GM23338 (cell line): ENCODE data around the gene CDK5RAP2. TPM values are rescaled to one million over a fixed set of nuclear protein-coding genes. Genes with fewer than 3 reads are reported as not detected.

ENCODE experiments used
- ATAC-seq: fragments of 200-7000 bp; cut with Tn5 transposase; 3 replicates; pipeline ENCODE4 v1.9.1; 2020
- DNase-seq: peaks from one replicate; pipeline ENCODE4 v3.0.0-alpha.2; 2015; ENCODE audit warnings: low spot score
- H2AFZ ChIP-seq: fragments of 200-600 bp; sonication (generic); 2 replicates; pipeline ENCODE4 v1.8.0; 2016; ENCODE audit warnings: antibody characterized with exemption, mild to moderate bottlenecking, moderate library complexity
- H3F3A ChIP-seq: fragments of 200-600 bp; sonication (generic); replicated peaks from 2 replicates; pipeline ENCODE4 v1.8.0; 2017; ENCODE audit warnings: antibody characterized with exemption, mixed run types, low read depth
- H3K27ac ChIP-seq: fragments of 200-600 bp; sonication (generic); 2 replicates; pipeline ENCODE4 v1.6.1; 2016; ENCODE audit warnings: low read depth
- H3K27me3 ChIP-seq: fragments of 200-600 bp; sonication (generic); 2 replicates; pipeline ENCODE4 v1.8.0; 2016; ENCODE audit warnings: mild to moderate bottlenecking, mixed run types, moderate library complexity; ENCODE audit not compliant: insufficient read depth
- H3K36me3 ChIP-seq: fragments of 200-600 bp; sonication (generic); 2 replicates; pipeline ENCODE4 v1.8.0; 2016; ENCODE audit warnings: mild to moderate bottlenecking; ENCODE audit not compliant: insufficient read depth
- H3K4me1 ChIP-seq: fragments of 200-600 bp; sonication (generic); 2 replicates; pipeline ENCODE4 v1.8.0; 2016; ENCODE audit warnings: mild to moderate bottlenecking, moderate library complexity; ENCODE audit not compliant: insufficient read depth
- H3K4me2 ChIP-seq: fragments of 200-600 bp; sonication (generic); 2 replicates; pipeline ENCODE4 v1.7.1; 2017; ENCODE audit warnings: mixed run types
- H3K4me3 ChIP-seq: fragments of 200-600 bp; sonication (generic); 2 replicates; pipeline ENCODE4 v1.6.1; 2016; ENCODE audit warnings: mixed run types
- H3K79me2 ChIP-seq: fragments of 200-600 bp; sonication (generic); replicated peaks from 2 replicates; pipeline ENCODE4 v1.8.0; 2017; ENCODE audit warnings: mild to moderate bottlenecking; ENCODE audit not compliant: insufficient read depth
- H3K9me2 ChIP-seq: fragments of 200-600 bp; sonication (generic); 2 replicates; pipeline ENCODE4 v1.8.0; 2017; ENCODE audit not compliant: insufficient read depth
- H4K20me1 ChIP-seq: fragments of 200-600 bp; sonication (generic); replicated peaks from 2 replicates; pipeline ENCODE4 v1.8.0; 2017; ENCODE audit warnings: mild to moderate bottlenecking; ENCODE audit not compliant: insufficient read depth
- H3K27ac Mint-ChIP-seq: 2 replicates; pipeline ENCODE4 v1.8.0; 2020; ENCODE audit warnings: inconsistent platforms, mild to moderate bottlenecking, moderate library complexity, mixed read lengths
- H3K27me3 Mint-ChIP-seq: 3 replicates; pipeline ENCODE4 v1.8.0; 2022; ENCODE audit warnings: low read depth, mild to moderate bottlenecking, moderate library complexity, mixed read lengths, inconsistent platforms; ENCODE audit not compliant: insufficient read depth, poor library complexity
- H3K36me3 Mint-ChIP-seq: 3 replicates; pipeline ENCODE4 v1.8.0; 2021; ENCODE audit warnings: low read depth, mild to moderate bottlenecking, inconsistent platforms, moderate library complexity, mixed read lengths
- H3K4me1 Mint-ChIP-seq: 3 replicates; pipeline ENCODE4 v1.8.0; 2020; ENCODE audit warnings: mild to moderate bottlenecking, inconsistent platforms, mixed read lengths
- H3K4me3 Mint-ChIP-seq: 3 replicates; pipeline ENCODE4 v1.8.0; 2021; ENCODE audit warnings: moderate library complexity, mild to moderate bottlenecking, inconsistent platforms, mixed read lengths
- H3K9me3 Mint-ChIP-seq: 3 replicates; pipeline ENCODE4 v1.8.0; 2020; ENCODE audit warnings: moderate library complexity, mild to moderate bottlenecking, inconsistent platforms, mixed read lengths
- CREB1 ChIP-seq: fragments of 250-450 bp; sonication (Bioruptor Pico); IDR thresholded peaks from 2 replicates; pipeline ENCODE4 v1.5.0; 2020; ENCODE audit warnings: low read depth, mild to moderate bottlenecking, moderate library complexity
- EZH2 ChIP-seq: fragments of 200-600 bp; sonication (generic); IDR thresholded peaks from one replicate; pipeline ENCODE4 v1.8.0; 2017; ENCODE audit warnings: antibody characterized with exemption, mild to moderate bottlenecking, low read depth; ENCODE audit not compliant: unreplicated experiment
- EZH2phosphoT487 ChIP-seq: fragments of 200-600 bp; sonication (generic); IDR thresholded peaks from one replicate; pipeline ENCODE4 v1.8.1; 2018; ENCODE audit warnings: antibody characterized with exemption; ENCODE audit not compliant: unreplicated experiment
- JUNB ChIP-seq: IDR thresholded peaks from one replicate; pipeline ENCODE4 v1.6.1; 2016; ENCODE audit warnings: antibody characterized with exemption; ENCODE audit not compliant: unreplicated experiment
- NANOG ChIP-seq: IDR thresholded peaks from 2 replicates; pipeline ENCODE4 v1.6.1; 2016; ENCODE audit warnings: antibody characterized with exemption, borderline replicate concordance
- POLR2AphosphoS5 ChIP-seq: IDR thresholded peaks from 2 replicates; pipeline ENCODE4 v1.6.1; 2016; ENCODE audit warnings: antibody characterized with exemption, low read depth
- STAT1 ChIP-seq: IDR thresholded peaks from one replicate; pipeline ENCODE4 v1.6.1; 2016; ENCODE audit warnings: antibody characterized with exemption; ENCODE audit not compliant: unreplicated experiment
- ZNF114 ChIP-seq: fragments of 250-450 bp; sonication (Bioruptor Pico); IDR thresholded peaks from 2 replicates; pipeline ENCODE4 v1.5.0; 2020; ENCODE audit warnings: mild to moderate bottlenecking, moderate library complexity
- polyA plus RNA-seq: library from polyadenylated mRNA; unstranded; fragments of >200 nt; fragmentation: Nextera tagmentation; extraction: Ambion mirVana; gene quantifications from 2 replicates; pipeline ENCODE4 v1.2.1, GENCODE V29; 2016
- total RNA-seq: library from RNA; depleted of rRNA; stranded (reverse); fragments of >200 nt; shearing (Covaris generic); gene quantifications from 2 replicates; pipeline ENCODE4 v1.2.3, GENCODE V29; 2014
- TF ChIP-seq, protein P1 (sequence below): IDR thresholded peaks from 2 replicates; pipeline ENCODE4 v1.6.1; 2016; ENCODE audit warnings: antibody characterized with exemption
- TF ChIP-seq, protein P2 (sequence below), 2 experiments: fragments of 200-600 bp in 1 of 2; sonication (generic) in 1 of 2; conservative IDR thresholded peaks; 2 replicates each; pipeline versions ENCODE4 v1.5.1 to v1.6.1; 2016 to 2017; ENCODE audit warnings: antibody characterized with exemption in 2 of 2, low read depth in 2 of 2, mild to moderate bottlenecking in 2 of 2, moderate library complexity in 1 of 2
- TF ChIP-seq, protein P3 (sequence below): IDR thresholded peaks from one replicate; pipeline ENCODE4 v1.6.1; 2018; ENCODE audit warnings: antibody characterized with exemption; ENCODE audit not compliant: unreplicated experiment

CDK5RAP2 gene
- total and polyA plus RNA-seq, 2 experiments from 2014 or later, result 50.7 to 65.7 TPM

DNA sequence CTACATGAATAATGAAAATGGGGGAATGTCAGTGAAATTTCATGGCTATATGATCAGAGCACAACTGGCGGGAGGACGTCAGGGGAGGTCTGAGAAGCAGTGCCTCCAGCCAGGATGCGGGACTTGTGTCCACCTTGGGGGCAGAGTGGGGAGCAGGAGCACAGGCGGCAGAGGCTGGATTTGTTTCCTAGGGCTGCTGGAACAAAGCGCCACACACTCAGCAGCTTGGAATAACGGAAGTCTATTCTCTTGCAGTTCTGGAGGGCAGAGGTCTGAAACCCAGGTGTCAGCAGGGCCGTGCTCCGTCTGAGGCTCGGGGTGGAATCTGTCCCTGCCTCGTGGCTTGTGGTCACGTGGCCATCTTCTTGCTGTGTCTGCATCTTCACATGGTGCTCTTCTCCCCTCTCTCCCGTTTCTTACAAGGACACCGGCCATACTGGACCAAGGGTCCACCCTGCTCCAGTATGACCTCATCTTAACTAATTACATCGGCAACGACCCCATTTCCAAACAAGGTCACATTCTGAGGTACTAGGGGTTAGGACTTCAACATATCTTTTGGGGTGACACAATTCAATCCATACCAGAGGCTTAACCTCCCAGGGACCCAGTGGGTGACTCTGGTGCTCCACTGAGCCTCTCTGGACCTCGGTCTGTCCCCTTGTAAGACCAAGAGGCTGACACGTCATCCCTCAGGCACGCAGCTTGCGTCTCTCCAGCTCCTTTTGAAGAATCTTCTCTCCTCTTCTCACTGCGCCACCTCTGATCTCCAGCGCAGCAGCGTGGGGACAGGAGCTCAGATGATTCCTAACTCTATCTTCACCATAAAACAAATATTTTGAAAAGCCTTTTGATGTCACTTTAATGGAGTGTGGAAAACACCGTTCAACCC is 202.5 kb downstream of the CDK5RAP2 start:
- H3K9me2 ChIP-seq, result no peaks in the 10 kb centered on the region
- H3K27me3 ChIP-seq, result no peaks in the 10 kb centered on the region
- H3K4me3 Mint-ChIP-seq, result no peak overlapping the region; the same call in 2 of the 3 replicates
- H4K20me1 ChIP-seq, result no peaks in the 10 kb centered on the region
- H3K36me3 Mint-ChIP-seq, result peaks cover 31% of the 10 kb centered on the region
- H3K4me2 ChIP-seq, result no peak overlapping the region
- H3K27me3 Mint-ChIP-seq, result peaks cover 7% of the 10 kb centered on the region
- no peak overlapping the region for H3K4me3 ChIP-seq
- no peaks in the 10 kb centered on the region for H3K36me3 ChIP-seq
- H3K27ac ChIP-seq, result no peak overlapping the region
- no peak for TF ChIP-seq NANOG
- TF ChIP-seq EZH2phosphoT487, result no peak
- H3K4me1 ChIP-seq, result peaks cover 8% of the 10 kb centered on the region; the same call in 1 of the 2 replicates
- DNase-seq, result no peak
- peaks cover 15% of the 10 kb centered on the region for H3K9me3 Mint-ChIP-seq
- H3K27ac Mint-ChIP-seq, result no peak overlapping the region
- no peaks in the 10 kb centered on the region for H3F3A ChIP-seq
- H3K4me1 Mint-ChIP-seq, result peaks cover 10% of the 10 kb centered on the region
- no peaks in the 10 kb centered on the region for H3K79me2 ChIP-seq
- ATAC-seq, result no peak
- H2AFZ ChIP-seq, result no peak overlapping the region

DNA sequence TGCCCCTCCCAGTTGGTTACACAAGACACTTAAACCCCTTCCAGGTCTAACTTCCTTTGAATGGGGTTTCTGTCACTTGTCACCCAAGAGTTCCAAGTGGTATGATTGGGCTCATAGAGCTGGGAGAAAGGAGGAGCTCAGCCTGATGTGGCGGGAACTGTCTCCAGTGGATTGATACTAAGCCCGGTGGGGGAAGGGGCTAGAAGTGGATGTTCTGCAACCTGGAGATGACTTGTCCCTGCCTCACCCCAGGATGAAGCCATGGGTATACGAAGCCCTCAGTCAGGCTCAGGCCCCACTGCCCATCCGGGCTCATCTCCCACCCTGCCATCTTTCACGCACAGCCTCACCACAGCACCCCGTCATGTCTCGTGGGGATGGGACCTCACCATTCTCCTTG is 203.9 kb downstream of the CDK5RAP2 start:
- Mint-ChIP-seq H3K27me3 (peaks cover 7% of the 10 kb centered on the region), H3K36me3 (peaks cover 31% of the 10 kb centered on the region), H3K4me1 (peaks cover 10% of the 10 kb centered on the region), H3K4me3 (no peak overlapping the region), H3K9me3 (peaks cover 15% of the 10 kb centered on the region), H3K27ac (no peak overlapping the region)
- H3K27ac ChIP-seq, result no peak overlapping the region
- ATAC-seq (no peak), DNase-seq (no peak)
- no peak overlapping the region for H3K4me3 ChIP-seq
- no peaks in the 10 kb centered on the region for H3K9me2 ChIP-seq
- no peaks in the 10 kb centered on the region for H4K20me1 ChIP-seq
- H3K4me2 ChIP-seq, result no peak overlapping the region
- H3K27me3 ChIP-seq, result no peaks in the 10 kb centered on the region
- H2AFZ ChIP-seq, result no peak overlapping the region
- no peaks in the 10 kb centered on the region for H3K36me3 ChIP-seq
- peaks cover 8% of the 10 kb centered on the region; the same call in 1 of the 2 replicates for H3K4me1 ChIP-seq
- H3F3A ChIP-seq, result no peaks in the 10 kb centered on the region
- H3K79me2 ChIP-seq, result no peaks in the 10 kb centered on the region
- TF ChIP-seq CREB1 (CRISPR knock-in tag) (no peak), ZNF114 (no peak), STAT1 (no peak), EZH2phosphoT487 (no peak), EZH2 (no peak), POLR2AphosphoS5 (no peak), NANOG (no peak), JUNB (no peak)
- TF ChIP-seq, protein P1, sequence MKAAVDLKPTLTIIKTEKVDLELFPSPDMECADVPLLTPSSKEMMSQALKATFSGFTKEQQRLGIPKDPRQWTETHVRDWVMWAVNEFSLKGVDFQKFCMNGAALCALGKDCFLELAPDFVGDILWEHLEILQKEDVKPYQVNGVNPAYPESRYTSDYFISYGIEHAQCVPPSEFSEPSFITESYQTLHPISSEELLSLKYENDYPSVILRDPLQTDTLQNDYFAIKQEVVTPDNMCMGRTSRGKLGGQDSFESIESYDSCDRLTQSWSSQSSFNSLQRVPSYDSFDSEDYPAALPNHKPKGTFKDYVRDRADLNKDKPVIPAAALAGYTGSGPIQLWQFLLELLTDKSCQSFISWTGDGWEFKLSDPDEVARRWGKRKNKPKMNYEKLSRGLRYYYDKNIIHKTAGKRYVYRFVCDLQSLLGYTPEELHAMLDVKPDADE, result no peak
- TF ChIP-seq, protein P2, sequence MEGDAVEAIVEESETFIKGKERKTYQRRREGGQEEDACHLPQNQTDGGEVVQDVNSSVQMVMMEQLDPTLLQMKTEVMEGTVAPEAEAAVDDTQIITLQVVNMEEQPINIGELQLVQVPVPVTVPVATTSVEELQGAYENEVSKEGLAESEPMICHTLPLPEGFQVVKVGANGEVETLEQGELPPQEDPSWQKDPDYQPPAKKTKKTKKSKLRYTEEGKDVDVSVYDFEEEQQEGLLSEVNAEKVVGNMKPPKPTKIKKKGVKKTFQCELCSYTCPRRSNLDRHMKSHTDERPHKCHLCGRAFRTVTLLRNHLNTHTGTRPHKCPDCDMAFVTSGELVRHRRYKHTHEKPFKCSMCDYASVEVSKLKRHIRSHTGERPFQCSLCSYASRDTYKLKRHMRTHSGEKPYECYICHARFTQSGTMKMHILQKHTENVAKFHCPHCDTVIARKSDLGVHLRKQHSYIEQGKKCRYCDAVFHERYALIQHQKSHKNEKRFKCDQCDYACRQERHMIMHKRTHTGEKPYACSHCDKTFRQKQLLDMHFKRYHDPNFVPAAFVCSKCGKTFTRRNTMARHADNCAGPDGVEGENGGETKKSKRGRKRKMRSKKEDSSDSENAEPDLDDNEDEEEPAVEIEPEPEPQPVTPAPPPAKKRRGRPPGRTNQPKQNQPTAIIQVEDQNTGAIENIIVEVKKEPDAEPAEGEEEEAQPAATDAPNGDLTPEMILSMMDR (conservative IDR thresholded peaks at IDR 0.05; ENCODE audit: low read depth in 2 of 2), result no peak
- TF ChIP-seq, protein P3, sequence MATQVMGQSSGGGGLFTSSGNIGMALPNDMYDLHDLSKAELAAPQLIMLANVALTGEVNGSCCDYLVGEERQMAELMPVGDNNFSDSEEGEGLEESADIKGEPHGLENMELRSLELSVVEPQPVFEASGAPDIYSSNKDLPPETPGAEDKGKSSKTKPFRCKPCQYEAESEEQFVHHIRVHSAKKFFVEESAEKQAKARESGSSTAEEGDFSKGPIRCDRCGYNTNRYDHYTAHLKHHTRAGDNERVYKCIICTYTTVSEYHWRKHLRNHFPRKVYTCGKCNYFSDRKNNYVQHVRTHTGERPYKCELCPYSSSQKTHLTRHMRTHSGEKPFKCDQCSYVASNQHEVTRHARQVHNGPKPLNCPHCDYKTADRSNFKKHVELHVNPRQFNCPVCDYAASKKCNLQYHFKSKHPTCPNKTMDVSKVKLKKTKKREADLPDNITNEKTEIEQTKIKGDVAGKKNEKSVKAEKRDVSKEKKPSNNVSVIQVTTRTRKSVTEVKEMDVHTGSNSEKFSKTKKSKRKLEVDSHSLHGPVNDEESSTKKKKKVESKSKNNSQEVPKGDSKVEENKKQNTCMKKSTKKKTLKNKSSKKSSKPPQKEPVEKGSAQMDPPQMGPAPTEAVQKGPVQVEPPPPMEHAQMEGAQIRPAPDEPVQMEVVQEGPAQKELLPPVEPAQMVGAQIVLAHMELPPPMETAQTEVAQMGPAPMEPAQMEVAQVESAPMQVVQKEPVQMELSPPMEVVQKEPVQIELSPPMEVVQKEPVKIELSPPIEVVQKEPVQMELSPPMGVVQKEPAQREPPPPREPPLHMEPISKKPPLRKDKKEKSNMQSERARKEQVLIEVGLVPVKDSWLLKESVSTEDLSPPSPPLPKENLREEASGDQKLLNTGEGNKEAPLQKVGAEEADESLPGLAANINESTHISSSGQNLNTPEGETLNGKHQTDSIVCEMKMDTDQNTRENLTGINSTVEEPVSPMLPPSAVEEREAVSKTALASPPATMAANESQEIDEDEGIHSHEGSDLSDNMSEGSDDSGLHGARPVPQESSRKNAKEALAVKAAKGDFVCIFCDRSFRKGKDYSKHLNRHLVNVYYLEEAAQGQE, result no peak
